GM18873 (cell line): ENCODE data around the gene CFAP74.

Experiments used
- ATAC-seq: cut with Tn5 transposase; IDR thresholded peaks from one replicate; pipeline ENCODE4 v1.9.1; 2021; ENCODE audit warnings: mild to moderate bottlenecking, moderate library complexity, moderate number of reproducible peaks; ENCODE audit not compliant: unreplicated experiment, low FRiP score

Gene CFAP74

DNA sequence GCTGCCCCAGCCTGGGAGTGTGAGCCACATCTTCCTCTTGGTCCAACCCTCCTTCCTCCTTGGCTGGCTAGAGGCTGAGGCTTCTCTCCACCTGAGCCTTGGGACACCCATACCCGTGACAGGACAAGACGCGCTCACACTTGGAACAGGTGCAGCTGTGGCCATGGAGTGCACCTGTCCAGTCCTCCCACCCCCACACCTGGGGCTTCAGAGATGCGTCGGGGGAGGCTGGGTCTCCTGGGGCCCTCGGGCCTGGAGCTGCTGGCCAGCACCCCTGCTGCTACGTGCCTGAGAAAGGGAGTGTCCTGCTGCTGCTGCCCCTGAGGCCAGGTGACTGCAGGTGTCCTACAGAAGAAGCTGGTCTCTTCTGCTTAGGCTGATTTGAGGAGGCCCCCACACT is 47.5 kb downstream of the CFAP74 start:
- ATAC-seq = no peak

DNA sequence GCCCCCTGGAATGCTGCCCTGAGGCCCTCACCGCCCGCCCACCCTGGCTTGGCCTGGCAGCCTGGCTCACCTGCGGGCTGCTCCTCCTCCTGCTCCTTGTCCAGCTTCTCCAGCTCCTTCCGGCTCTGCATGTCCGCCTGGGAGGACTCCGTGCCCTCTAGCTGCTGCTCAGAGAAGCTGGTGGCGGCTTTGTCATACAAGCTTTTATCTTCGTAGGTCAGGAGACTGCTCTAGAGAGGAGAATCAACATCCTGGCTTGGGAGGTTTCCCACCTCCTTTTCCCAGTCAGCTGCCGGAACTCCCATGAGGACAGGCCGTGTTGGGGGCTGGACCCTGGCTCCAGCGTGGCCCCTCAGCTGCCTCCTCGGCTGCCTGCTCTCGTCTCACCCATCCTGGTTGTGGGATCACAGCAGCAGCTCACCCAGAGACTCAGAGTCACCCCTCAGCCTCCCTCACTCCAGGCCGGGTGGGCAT is 47.9 kb downstream of the CFAP74 start:
- no peak for ATAC-seq

DNA sequence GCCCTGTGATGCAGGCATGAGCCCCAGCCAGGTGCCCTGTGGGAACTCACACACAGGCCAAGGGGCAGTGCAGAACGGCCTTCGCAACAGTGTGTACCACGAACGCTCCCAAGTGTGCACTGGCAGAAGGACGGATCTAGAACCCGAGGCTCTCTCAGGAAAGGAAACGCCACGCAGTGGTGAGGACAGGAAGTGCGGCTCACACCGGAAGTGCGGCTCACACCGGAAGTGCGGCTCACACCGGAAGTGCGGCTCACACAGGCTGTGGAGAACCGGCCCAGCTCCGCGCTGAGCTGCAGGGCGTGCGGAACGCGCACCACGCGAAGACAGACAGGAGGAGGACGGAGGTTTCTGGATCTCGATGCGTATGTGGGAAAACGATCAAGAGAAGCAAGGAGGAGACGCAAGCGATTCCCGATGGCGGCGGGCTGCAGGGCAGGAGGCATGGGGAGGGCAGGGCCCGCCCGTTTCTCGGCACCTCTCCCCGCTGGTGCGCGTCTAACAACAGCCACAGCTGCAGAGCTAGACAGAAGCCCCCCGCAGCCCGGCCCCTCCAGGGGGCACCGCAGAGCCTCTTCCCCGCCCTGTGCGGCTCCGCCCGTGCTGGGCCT is 48.6 kb downstream of the CFAP74 start:
- ATAC-seq = no peak

DNA sequence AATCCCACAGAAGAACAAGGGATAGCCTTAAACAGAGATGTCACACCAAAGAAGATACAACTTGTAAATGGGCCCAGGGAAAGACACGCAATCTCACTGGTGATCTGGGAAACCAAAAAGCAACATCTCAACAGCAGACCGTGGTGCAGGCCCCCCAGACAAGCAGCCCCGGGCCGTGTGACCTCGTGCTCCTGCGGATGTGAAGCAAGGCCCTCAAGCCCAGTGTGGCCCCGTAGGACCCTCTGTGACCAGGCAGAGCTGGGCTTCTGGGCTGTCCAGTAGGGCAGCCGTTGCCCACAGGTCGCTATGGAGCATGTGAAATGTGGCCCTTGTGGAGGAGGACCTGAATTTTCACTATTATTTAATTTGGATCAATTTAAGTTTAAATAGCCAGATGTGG is 49.6 kb downstream of the CFAP74 start:
- ATAC-seq = no peak

DNA sequence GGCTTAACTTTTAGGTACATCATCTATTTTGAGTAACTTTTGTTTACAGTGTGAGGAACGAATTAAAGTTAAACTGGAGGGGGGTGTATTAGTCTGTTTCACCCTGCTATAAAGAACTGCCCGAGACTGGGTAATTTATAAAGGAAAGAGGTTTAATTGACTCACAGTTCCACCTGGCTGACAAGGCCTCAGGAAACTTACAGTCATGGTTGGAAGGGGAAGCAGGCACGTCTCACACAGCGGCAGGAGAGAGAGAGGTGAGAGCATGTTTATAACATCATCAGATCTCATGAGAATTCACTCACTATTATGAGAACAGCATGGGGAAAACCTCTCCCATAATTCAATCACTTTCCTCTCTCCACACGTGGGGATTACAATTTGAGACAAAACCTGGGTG is 52.6 kb downstream of the CFAP74 start:
- no peak for ATAC-seq

DNA sequence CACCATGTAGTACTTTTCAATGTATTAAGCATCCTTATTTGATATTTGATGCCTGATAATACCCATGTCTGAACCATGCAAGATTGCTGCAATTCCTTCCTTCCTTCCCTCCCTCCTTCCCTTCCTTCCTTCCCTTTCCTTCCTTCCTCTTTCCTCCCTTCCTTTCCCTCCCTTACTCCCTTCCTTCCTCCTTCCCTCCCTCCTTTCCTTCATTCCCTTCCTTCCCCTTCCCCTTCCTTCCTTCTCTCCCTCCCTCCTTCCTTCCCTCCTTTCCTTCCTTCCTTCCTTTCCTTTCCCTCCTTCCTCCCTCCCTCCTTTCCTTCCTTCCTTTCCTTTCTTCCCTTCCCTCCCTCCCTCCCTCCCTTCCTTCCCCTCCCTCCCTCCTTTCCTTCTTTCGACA is 54.8 kb downstream of the CFAP74 start:
- ATAC-seq = no peak

DNA sequence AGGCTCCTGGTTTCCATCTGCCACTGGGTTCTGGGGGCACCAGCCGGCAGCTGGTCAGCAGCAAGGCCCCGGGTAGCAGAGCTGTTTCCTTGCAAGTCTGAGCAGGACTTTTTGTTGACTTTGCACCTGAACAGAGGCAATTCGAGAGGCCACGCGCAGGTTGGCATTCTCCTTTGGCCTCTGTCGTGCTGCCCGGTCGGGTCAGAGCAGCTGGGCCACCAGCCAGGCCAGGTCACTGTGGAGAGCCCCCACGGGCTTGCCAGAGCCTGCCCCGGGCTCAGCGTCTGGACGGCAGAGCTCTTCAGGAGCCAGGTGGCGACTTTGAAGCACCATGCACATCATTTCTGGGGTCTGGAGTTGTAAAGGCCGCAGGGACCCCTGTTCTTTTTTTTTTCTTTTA is 56.1 kb downstream of the CFAP74 start:
- ATAC-seq = no peak

DNA sequence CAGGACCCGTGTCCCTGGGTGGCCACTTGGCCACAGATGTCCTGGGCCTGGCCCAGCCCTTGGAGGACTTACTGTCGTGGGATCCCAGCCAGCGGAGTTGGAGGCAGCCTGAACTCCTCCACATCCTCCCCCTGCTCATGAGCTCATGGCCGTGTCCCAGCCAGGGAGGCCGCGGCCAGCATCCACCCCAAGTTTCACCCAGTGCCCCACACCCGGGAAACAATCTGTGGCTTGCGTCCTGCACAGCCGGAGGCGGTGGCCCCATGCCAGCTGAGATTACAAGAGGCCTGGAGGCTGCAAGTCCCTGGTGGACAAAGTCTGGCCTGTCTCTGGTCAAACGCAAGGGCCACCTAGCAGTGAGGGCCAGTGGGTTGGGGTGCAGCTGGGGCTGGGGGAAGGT is 57.0 kb downstream of the CFAP74 start:
- no peak for ATAC-seq

DNA sequence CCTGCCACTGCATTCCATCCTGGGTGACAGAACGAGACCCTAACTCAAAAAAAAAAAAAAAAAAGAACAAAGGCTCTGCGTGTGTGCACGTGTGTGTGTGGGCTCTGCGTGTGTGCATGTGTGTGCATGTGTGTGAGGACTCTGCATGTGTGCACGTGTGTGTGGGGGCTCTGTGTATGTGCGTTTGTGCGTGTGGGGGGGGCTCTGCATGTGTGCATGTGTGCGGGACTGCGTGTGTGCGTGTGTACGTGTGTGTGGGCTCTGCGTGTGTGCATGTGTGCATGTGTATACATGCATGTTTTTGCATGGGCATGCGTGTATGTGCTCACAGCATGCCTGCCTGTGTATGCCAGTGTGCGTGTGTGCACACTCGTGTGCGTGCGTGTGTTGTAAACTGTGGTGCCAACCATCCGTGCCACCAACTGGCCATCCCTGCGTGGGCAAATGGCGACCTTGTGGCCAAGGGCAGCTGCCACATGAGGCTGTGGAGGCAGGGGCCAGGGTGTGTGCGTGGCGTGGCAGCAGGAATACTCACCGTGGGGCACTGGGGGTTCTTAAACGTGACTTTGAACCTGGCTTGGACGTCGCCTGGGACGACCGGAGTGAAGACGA is 57.7 kb downstream of the CFAP74 start:
- ATAC-seq = no peak

DNA sequence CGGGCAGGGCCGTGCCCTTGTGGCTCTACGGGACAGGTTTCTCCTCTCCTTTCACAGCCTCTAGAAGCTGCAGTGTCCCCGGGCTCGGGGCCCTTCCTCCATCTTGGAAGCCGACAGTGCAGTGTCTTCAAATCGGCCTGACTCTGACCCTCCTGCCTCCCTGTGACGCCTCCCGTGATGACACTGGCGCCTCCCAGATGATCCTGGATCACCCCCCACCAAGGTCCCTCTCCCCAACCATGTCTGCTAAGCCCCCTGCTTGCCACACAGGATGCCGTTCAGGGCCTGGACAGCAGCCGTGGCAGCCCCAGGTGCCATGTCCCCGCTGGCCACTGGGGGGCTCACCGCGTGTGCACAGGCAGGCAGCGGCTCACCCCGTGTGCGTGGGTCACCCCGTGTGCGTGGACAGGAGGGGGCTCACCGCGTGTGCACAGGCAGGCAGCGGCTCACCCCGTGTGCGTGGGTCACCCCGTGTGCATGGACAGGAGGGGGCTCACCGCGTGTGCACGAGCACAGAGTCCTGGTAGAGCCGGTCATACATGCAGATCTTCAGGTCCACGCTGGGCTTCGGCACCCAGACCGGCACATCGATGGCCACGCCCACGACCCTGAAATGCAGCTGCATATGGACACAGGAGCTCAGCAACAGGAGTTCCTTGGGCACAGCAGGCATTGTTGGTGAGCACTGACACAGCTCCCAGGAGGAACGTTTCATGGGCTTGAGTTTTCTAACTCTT is 59.6 kb downstream of the CFAP74 start:
- ATAC-seq = no peak

DNA sequence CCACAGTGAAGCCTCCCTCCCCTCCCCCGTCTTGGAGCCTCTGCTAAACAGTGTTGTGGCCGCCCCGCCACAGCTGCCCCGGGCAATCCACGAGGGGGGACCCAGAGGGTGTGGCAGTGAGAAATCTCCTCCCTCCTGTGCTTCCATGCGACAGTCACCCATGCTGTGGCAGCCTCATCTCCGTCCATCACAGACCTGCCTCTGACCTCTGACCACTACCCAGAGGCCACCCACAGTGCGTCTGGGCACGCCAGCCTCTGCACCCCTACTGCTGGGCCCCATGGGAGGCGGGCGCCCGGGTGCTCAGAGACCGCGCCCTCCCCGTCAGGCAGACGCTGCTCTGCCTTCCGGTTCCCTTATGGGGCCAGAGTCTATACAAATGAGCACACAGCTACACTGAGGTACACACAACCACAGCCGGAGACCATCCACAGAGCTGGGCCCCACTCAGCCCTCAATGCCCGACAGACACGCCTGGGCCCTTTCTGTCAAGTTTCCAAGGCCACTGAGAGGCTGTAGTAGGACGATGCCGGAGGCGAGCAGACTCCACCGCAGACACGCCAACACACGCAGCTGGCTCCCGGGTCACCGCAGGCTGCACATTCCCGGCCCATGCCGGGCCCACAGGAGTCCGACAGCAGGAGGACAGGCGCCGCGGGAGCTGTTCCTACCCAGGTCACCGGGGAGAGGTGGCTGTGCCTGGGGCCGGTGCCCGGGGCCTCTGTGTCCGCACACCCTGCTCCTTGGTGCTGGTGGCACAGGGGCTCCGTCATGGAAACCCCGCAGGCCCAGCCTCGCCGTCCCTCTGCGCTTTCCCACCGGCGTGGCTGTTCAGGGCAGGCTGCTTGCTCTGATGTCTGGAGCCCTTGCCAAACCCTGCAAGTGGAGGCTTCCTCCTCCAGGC is 60.6 kb downstream of the CFAP74 start:
- ATAC-seq = no peak

DNA sequence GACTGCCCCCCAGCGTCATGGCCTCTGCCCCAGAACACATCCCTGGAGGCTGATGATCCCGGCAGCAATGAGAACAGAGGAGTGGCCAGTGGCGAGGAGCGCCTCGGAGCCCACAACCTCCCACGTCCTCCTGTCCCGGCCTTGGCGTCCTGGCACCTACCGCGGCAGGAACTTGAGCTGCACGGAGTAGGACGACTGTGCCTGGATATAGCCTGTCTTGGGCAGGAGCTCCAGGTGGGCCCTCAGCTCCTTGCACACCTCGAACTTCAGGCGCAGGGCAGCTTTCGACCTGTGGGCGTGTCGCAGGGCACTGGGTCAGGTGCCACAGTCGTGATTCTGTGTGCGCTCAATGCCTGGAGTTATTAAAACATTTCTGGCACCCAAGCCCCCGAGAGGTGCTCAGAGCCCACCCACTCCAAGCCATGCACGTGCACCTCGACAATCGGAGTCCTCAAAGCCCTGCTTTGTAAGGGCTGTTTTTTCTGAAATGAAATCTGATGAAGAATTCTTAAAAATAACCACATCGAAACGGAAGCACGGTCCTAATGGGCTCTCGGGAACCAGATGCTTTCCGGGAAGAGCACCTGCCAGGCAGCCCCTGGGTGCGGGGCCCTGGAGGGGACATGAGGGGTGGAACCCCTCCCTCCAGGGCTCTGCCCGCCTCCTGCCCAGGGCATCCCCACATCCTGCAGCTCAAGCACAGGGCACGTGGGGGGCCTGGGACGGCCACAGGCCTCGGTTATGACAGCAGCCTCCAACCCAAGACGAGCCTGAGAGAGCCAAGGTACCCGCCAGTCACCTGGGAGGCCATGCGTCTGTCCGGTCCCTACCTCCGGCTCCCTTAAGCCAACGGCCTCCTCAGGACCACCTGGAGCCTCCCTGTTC is 61.5 kb downstream of the CFAP74 start:
- no peak for ATAC-seq

DNA sequence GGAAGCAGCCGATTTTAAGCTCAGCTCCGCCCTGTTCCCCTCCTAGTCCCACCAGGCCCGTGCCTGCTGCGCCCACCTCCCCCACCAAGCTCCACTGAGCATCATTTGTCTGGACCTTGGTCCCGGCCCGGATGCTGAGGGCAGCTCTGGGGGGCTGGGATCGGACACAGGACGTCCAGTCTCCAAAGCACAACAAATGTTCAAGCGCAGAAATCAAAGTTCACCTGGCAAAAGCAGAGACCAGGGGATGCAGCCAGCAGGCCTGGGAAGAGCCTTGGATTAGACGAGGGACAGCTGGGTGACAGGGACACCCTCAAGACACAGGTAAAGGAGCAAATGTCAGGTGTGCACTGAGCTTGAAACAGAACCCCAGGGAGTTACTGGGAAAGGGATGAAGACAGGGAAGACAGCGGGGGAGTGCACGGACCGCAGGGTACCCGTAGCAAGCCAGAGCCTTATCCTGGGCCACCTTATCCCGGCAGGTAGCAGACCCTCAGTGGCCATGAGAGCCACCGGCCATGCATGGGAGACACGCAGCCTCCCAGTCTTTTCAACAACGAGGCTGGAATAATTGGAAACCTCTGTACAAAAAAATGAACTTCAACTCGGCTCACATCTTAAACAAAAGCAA is 62.3 kb downstream of the CFAP74 start:
- no peak for ATAC-seq

DNA sequence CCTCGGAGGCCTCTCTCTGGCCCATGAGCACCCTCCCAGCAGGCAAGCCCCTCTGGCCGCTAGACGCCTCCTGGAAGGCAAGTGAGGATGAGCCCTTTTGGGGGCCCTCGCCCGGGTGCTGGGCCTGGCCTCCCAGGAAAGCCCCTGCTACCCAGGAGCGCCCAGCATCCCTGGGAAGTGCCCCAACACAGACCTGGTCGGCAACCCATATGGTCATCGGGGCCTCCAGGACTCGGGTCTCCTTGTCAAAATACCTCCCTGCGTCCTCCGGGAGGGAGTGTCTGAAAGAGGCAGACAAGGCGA is 63.5 kb downstream of the CFAP74 start:
- ATAC-seq = no peak

DNA sequence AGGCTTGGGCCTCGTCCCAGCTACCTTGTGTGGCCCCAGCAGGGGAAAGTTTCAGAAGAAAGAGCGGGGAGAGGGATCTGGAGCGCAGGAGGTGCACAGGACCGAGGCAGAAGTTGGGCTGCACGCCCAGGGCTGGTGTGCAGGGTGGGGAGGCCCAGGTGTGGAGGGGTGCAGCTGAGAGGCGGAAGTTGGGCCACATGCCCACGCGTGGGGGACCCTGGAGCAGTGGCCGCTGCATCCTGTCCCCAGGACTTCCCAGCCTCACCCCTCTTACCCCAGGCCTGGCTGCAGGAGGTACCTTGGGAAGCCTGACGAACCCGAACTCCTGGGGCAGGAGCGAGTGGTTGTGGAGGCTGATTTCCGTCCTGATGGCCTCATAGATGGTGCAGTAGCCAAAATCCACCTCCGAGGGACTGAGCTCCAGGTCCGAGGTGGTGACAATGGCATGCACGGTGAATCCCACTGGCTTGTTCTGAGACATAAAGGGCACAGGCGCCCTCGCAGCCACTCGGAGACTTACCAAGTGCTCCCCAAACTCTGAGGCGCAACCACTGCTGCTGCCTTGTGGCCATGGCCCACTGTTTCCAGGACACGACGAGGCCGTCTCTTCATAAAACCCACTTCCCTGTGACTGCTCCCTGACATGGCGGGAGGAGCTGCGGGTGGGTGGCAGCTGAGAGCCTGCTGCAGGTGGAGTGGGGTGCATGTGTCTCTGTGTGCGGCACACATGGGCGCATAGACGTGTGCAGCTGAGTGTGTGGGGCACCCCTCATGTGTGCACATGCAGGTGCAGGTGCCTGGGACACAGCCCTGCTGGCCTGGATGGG is 64.1 kb downstream of the CFAP74 start:
- no peak for ATAC-seq

DNA sequence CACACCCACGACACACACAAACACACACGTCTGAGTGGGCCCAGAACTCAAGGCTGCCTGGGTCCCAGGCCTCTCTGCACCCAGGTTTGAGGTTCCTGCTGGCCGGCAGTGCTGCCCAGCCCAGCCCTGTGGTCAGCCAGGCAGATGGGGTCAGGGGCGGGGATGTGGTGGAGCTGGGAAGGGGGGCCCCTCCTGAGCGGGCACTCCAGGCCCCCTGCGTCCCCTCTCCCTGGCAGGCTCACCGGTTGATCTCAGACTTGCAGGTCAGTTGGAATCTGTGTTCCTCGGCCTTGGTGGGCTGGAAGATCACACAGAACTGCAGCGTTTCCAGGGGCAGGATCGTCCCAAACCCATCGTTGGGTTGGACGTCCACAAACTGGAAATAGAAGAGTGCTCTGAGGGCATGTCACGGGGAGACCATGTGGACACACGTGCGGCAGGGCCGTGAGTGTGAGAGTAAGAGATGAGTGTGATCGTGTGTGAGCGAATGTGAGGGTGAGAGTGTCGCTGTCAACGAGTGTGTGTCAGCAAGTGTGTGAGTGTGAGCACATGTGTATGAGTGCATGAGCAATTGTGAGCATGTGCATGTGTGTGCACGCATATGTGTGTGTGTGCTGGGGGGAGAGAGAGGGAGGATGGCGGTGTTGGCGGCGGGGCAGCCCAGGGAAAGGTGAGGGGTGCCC is 64.8 kb downstream of the CFAP74 start:
- ATAC-seq = no peak

DNA sequence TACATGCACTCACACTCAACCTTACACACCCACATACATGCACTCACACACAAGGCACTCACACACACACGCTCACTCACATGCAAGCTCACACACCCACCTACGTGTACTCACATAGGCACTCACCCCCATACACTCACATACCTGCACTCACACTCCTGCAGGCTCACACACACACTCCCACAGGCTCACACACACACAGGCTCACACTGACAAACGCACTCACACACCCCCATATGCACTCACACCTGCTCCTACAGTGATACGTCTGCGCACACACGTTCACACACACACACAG is 65.4 kb downstream of the CFAP74 start:
- no peak for ATAC-seq

DNA sequence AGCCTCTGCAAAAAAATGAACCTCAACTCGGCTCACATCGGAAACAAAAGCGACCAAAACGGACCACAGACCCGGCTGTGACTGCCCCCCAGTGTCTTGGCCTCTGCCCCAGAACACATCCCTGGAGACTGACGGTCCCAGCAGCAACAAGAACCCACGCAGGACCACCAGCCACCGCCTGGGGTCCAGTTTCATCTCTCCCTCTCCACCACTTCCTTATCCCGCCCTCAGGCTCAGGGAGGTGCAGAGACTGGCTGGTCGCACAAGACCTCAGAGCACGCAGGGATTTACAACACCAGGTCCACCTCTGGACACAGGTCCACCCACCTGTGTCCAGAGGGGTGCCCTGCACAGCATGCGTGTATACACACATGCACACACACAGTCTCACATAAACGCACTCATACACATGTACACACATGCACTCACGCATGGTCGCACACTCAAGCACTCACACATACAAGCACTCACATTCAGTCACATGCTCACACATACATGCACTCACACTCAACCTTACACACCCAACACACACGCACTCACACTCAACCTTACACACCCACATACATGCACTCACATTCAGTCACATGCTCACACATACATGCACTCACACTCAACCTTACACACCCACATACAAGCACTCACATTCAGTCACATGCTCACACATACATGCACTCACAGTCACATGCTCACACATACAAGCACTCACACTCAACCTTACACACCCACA is 65.9 kb downstream of the CFAP74 start:
- no peak for ATAC-seq
